Liver (tissue), 9 donors: ENCODE data around the gene ZNF74. TPM values are rescaled to one million over a fixed set of nuclear protein-coding genes. Genes with fewer than 3 reads are reported as not detected.

Experiments
- DNase-seq: peaks from one replicate; pipeline ENCODE4 v3.0.0-alpha.2; 2017; ENCODE audit warnings: low spot score
- H3K27ac ChIP-seq, 2 donors: one replicate each; pipeline ENCODE4 v1.7.0; 2013; ENCODE audit warnings: inconsistent platforms in 2 of 2, low read length in 2 of 2, control low read depth in 1 of 2, low read depth in 1 of 2, mild to moderate bottlenecking in 1 of 2
- H3K27me3 ChIP-seq, 4 donors: one replicate each; pipeline versions ENCODE4 v1.6.1 to v1.7.0; 2013; ENCODE audit warnings: low read length in 3 of 4, inconsistent platforms in 1 of 4, mild to moderate bottlenecking in 1 of 4, moderate library complexity in 1 of 4; ENCODE audit not compliant: control insufficient read depth in 4 of 4, insufficient read depth in 4 of 4
- H3K36me3 ChIP-seq, 4 donors: one replicate each; pipeline versions ENCODE4 v1.6.1 to v1.7.0; 2013; ENCODE audit warnings: low read length in 3 of 4, mild to moderate bottlenecking in 3 of 4, low read depth in 1 of 4, moderate library complexity in 1 of 4; ENCODE audit not compliant: control insufficient read depth in 4 of 4, insufficient read depth in 3 of 4
- H3K4me1 ChIP-seq, 4 donors: one replicate each; pipeline versions ENCODE4 v1.6.1 to v1.7.0; 2013; ENCODE audit warnings: low read length in 3 of 4, mild to moderate bottlenecking in 3 of 4, moderate library complexity in 1 of 4; ENCODE audit not compliant: control insufficient read depth in 4 of 4, insufficient read depth in 4 of 4
- H3K4me3 ChIP-seq, 3 donors: one replicate each; pipeline versions ENCODE4 v1.6.1 to v1.7.0; 2013; ENCODE audit warnings: low read length in 3 of 3, control low read depth in 1 of 3, low read depth in 1 of 3, mild to moderate bottlenecking in 1 of 3
- H3K9ac ChIP-seq, 2 donors: one replicate each; pipeline ENCODE4 v1.7.0; 2013; ENCODE audit warnings: low read length in 2 of 2, mild to moderate bottlenecking in 2 of 2, moderate library complexity in 2 of 2, control low read depth in 1 of 2, low read depth in 1 of 2
- H3K9me3 ChIP-seq, 4 donors: one replicate each; pipeline versions ENCODE4 v1.6.1 to v1.7.0; 2013; ENCODE audit warnings: low read length in 3 of 4; ENCODE audit not compliant: control insufficient read depth in 4 of 4
- ATF3 ChIP-seq: IDR thresholded peaks from 2 replicates; pipeline ENCODE4 v1.6.1; 2016; ENCODE audit warnings: antibody characterized with exemption
- CTCF ChIP-seq: fragments of 150-350 bp; IDR thresholded peaks from 2 replicates; pipeline ENCODE4 v1.5.1; 2017; ENCODE audit warnings: improper control_type of control experiment, low read depth, low read length; ENCODE audit not compliant: missing input control
- EGR1 ChIP-seq, 2 donors: IDR thresholded peaks; 2 replicates each; pipeline ENCODE4 v1.6.1; 2016 to 2018; ENCODE audit warnings: antibody characterized with exemption in 2 of 2, low read depth in 2 of 2
- GABPA ChIP-seq, 2 donors: IDR thresholded peaks in 1 of 2; conservative IDR thresholded peaks in 1 of 2; 2 replicates each; pipeline ENCODE4 v1.6.1; 2016; ENCODE audit warnings: antibody characterized with exemption in 2 of 2, mild to moderate bottlenecking in 1 of 2, moderate library complexity in 1 of 2
- HNF4A ChIP-seq, 2 donors: conservative IDR thresholded peaks; 2 replicates each; pipeline ENCODE4 v1.6.1; 2016; ENCODE audit warnings: antibody characterized with exemption in 2 of 2, mild to moderate bottlenecking in 2 of 2
- HNF4G ChIP-seq: IDR thresholded peaks from 2 replicates; pipeline ENCODE4 v1.6.1; 2016; ENCODE audit warnings: antibody characterized with exemption
- RAD21 ChIP-seq, 2 donors: IDR thresholded peaks; 2 replicates each; pipeline ENCODE4 v1.6.1; 2016; ENCODE audit warnings: antibody characterized with exemption in 2 of 2, mild to moderate bottlenecking in 2 of 2
- REST ChIP-seq: IDR thresholded peaks from 2 replicates; pipeline ENCODE4 v1.6.1; 2016; ENCODE audit warnings: antibody characterized with exemption, mild to moderate bottlenecking
- RXRA ChIP-seq, 2 donors: IDR thresholded peaks; 2 replicates each; pipeline ENCODE4 v1.6.1; 2017 to 2018; ENCODE audit warnings: antibody characterized with exemption in 2 of 2, mild to moderate bottlenecking in 1 of 2
- SP1 ChIP-seq: IDR thresholded peaks from 2 replicates; pipeline ENCODE4 v1.6.1; 2018; ENCODE audit warnings: antibody characterized with exemption, mild to moderate bottlenecking
- TAF1 ChIP-seq: conservative IDR thresholded peaks from 2 replicates; pipeline ENCODE4 v1.6.1; 2016; ENCODE audit warnings: antibody characterized with exemption, mild to moderate bottlenecking
- YY1 ChIP-seq: IDR thresholded peaks from 2 replicates; pipeline ENCODE4 v1.6.1; 2016; ENCODE audit warnings: antibody characterized with exemption, mild to moderate bottlenecking
- WGBS: extraction: QIAGEN DNeasy Blood & Tissue Kit; methylation state at CpG from one replicate; pipeline ENCODE4 v1.1.7; 2013; 5-methylcytosine and 5-hydroxymethylcytosine counted together
- polyA plus RNA-seq, 2 donors: library from polyadenylated mRNA; stranded (reverse) in 1 of 2; unstranded in 1 of 2; fragments of 200-250 nt in 1 of 2; fragments of >200 nt in 1 of 2; fragmentation: Nextera tagmentation in 1 of 2; extraction: Ambion mirVana in 1 of 2; gene quantifications; one replicate each; pipeline versions ENCODE4 v1.2.1 to v1.2.3, GENCODE V29; 2013 to 2015
- total RNA-seq, 2 donors: library from RNA; depleted of rRNA; stranded (reverse); fragments of >200 nt; gene quantifications; one replicate each; pipeline ENCODE4 v1.2.3, GENCODE V29; 2014
- donor health status: healthy.
- donor health status: healthy.
- donor health status: healthy.
- donor health status: healthy.
- donor health status: healthy.

Gene ZNF74
- total and polyA plus RNA-seq, 4 donors: 0.99 to 5.0 (median 3.1) TPM

GRCh38 chr22:20456064-20456721 lies 62.2 kb downstream of the ZNF74 start:
- Histone ChIP-seq H3K36me3 (peaks cover 0 to 14% (median 3%) of the 10 kb centered on the region in 4 donors), H3K9me3 (no peaks in the 10 kb centered on the region), H3K4me1 (no peaks in the 10 kb centered on the region), H3K9ac (no peak overlapping the region), H3K4me3 (no peak overlapping the region), H3K27me3 (no peaks in the 10 kb centered on the region), H3K27ac (no peak overlapping the region)
- TF ChIP-seq HNF4G (no peak), RAD21 (IDR thresholded peaks at IDR 0.05) (peak; percentile 90 to 96), CTCF (peak; percentile 90), REST (no peak)
- peak; percentile 54 for DNase-seq
- 23% methylated on average over 6 of the region's 6 CpGs for WGBS

- Histone ChIP-seq H3K4me1 (no peaks in the 10 kb centered on the region), H3K27me3 (no peaks in the 10 kb centered on the region), H3K4me3 (no peak overlapping the region), H3K36me3 (peaks cover 0 to 14% (median 3%) of the 10 kb centered on the region in 4 donors), H3K27ac (no peak overlapping the region), H3K9me3 (no peaks in the 10 kb centered on the region), H3K9ac (no peak overlapping the region)
- no peak for DNase-seq
- 99% methylated on average over 3 of the region's 3 CpGs for WGBS
- TF ChIP-seq GABPA (IDR thresholded peaks at IDR 0.05 in 1 of 2, conservative IDR thresholded peaks at IDR 0.05 in 1 of 2) (no peak), SP1 (no peak), ATF3 (no peak), HNF4A (conservative IDR thresholded peaks at IDR 0.05) (no peak), RXRA (IDR thresholded peaks at IDR 0.05) (no peak), YY1 (no peak), EGR1 (IDR thresholded peaks at IDR 0.05; ENCODE audit: low read depth in 2 of 2) (no peak), TAF1 (no peak), REST (no peak), HNF4G (no peak)
These were observed 62.7 kb downstream of the ZNF74 start for GRCh38 chr22:20456722-20457076.
